NCI-H226 (cell line): ENCODE measurements around the gene EML4.

ENCODE experiments used
- DNase-seq: peaks from one replicate; pipeline ENCODE4 v3.0.0-alpha.2; 2015

Gene EML4

DNA sequence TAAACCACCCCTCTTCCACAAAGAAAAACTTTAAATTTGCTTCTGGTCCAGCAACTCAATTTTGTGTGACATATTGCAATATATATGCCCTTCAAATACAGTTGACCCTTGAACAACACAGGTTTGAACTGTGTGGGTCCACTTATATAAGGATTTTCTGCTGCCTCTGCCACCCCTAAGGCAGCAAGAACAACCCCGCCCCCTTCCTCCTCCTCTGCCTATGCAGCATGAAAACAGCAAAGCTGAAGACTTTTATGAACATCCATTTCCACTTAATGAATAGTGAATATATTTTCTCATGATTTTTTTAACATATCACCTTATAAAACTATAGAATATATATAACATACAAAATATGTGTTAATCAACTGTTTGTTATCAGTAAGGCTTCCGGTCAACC is 58.3 kb downstream of the EML4 start:
- DNase-seq = no peak

GRCh38 chr2:42228101-42228500 is 58.9 kb downstream of the EML4 start:
- DNase-seq = no peak

DNA sequence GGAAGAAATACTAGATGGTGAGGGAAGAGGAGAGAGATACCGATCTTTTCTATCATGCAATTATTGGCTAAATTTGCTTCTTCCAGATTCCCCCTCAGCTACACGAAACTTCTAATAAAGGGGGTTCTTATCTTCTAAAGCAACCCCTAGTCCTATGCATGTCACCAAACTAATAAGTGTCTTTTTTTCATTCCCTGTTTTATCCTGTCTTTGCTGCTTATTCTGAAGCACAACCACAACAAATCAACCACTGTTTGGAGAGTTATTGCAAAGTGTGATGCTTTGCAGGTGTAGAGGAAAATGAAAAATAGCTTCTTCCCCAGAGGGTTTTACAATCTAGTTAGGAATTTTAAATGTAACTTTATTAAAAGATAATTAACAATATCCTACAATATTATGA is 60.8 kb downstream of the EML4 start:
- DNase-seq = no peak

DNA sequence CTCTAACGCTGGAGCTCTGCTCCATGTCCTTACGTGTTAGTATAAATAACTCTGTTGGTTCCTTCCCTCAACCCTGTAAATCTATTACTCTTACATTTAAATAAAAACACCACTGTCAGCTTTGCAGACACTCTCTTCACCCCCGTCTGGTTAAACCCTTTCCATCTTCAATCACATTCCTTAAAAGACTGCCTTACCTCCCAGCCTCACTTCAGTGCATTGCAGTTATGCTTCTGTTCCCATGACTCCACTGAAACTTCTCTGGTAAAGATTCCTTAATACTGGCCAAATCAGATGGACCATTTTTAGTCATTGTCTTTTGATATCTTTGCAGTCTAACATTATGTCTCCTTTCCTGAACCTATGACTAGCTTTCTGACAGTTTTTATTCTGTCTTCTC is 61.7 kb downstream of the EML4 start:
- DNase-seq = no peak

DNA sequence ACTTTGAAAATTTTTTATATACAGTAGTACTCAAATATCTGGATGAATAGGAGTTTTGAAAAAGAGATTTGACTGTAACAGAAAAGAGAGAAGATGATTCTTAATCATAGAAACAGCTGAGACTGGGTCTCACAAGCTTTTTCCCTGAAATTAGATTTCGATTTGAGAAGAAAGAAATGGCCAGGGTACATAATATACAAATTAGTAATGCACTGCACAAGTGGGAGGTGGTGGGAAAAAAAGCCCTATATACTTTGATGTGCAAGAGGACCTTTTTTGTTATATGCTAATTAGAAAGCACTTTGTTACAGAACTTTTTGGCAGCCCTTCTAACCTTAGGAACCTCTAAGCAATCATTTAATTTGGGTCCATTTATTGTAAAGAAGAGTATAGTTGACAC is 62.9 kb downstream of the EML4 start:
- DNase-seq = no peak

DNA sequence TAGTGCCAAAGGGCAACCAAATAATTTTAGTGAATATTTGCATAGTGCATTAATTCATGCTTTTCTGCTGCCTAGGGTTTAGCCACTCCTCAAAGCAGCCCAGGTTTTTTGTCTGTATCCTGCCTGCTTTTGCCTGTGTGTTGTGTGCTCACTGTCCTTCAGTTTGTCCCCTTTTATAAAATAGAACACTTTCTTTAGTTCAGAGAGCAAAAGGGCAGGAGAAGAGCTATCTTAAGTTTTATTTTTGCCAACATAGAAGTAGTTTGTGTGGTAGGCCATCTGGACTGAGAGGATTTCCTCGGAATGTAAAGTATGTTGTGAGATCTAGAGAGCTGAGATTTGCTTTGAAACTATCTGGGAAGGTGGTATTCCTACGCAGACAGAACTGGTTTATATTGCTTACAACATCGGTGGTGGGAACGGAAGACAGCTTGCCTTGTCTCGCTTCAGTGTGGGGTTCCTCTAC is 64.9 kb downstream of the EML4 start:
- DNase-seq = no peak

- no peak for DNase-seq
Measured at GRCh38 chr2:42236911-42237310, 67.8 kb downstream of the EML4 start.

DNA sequence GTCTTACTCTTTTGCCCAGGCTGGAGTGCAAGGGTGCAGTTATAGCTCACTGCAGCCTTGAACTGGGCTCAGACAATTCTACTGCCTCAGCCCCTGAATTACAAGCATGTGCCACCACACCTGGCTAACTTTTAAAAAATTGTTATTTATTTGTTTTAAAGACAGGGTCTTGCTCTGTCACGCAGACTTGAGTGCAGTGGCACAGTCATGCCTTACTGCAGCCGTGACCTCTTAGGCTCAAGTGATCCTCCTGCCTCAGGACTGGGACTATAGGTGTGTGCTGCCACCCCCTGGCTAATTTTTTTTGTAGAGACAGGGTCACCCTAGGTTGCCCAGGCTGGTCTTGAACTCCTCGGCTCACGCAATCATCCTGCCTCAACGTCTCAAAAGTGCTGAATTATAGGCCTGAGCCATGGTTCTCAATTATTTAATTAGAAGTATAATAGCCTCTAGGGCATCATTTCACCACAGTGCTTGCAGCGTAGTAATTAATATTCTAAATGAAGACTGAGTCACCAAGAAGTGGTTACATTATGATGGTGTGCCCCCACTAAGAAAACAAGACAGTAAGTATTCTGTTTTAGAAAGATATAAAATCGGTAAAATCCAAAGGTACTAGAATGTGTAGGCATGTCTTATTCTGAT is 69.6 kb downstream of the EML4 start:
- no peak for DNase-seq

DNA sequence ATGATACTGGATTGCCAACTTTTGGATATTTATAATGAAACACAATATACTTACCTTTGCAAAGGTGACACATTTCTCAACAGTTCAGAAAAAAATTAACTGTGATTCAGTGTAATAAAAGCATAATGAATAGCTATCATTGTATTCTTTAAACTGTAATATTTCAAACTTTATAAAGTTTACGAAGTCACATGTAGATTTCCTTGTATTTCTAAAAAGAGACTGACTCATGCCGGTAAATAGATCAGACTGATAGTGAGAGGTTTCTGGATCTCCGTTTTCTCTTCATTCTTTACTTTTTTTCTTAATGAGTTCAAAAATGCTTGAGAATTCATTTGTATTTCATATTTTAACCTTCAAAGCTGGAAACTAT is 70.1 kb downstream of the EML4 start:
- DNase-seq = no peak

DNA sequence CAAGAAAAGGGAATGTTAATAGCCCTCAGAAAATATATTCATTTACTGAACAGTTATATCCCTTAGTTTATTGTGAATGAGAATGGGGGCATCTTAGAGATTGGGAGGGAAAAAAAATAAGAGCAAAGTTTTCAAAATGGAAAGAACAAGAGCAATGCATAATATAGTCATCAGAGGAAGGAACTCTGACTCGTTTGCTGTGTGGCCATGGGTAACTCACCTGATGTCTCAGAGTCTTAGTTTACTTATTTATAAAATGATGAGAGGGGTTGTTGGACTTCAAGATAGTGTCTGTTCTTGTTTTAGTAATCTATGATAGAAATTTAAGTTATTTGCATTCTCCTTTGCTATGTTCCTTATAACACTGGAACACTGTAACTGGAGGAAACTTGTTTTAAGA is 70.7 kb downstream of the EML4 start:
- DNase-seq = no peak

GRCh38 chr2:42241517-42241916 is 72.4 kb downstream of the EML4 start:
- no peak for DNase-seq

DNA sequence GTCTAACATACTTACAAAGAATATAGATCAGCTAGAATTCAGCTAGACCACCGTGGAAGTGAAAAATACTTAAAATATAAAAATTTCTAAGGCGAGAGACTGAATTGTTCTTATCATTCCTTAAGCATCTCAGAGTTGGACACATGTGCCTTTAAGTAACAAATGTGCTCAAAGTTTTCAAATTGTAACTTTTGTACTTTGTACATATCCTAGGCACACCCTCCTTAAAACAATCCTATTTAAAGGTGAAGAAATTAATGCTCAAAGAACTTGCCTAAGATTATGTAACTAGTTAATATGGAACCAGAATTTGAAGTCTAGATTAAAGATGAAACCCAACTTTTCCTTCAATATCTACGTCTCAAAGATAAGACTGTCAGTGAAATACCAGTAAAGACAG is 74.1 kb downstream of the EML4 start:
- DNase-seq = no peak

GRCh38 chr2:42244520-42244919 is 75.4 kb downstream of the EML4 start:
- DNase-seq = no peak

DNA sequence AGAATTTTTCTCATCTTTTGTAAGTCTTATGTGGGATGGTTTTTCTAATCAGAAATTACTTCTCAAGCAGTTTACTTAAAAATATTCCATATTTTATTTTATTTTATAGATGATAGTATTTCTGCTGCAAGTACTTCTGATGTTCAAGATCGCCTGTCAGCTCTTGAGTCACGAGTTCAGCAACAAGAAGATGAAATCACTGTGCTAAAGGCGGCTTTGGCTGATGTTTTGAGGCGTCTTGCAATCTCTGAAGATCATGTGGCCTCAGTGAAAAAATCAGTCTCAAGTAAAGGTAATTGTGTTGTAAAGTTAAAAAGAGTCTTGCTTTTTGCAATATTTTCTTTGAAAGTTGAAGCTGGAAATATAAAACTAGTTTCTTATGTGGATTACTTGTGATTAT is 76.2 kb downstream of the EML4 start:
- no peak for DNase-seq

DNA sequence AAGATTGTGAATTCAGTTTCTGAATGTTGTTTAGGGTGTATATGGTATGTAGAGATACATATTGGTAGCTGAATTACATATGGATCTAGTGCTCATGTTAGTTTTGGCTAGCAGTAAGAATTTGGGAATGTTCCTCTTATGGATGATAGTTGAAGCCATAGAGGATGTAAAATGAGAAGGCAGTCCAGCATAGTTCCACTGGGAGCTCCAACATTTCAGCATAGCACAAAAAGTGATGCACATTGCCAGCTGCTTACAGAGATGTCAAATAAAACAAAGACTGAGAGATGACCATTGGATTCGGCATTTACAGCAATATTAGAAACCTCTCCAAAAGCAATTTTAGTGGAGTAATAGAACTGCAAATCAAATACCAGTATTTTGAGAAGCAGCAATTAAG is 77.4 kb downstream of the EML4 start:
- no peak for DNase-seq

GRCh38 chr2:42248846-42249245 is 79.7 kb downstream of the EML4 start:
- DNase-seq = no peak

- no peak for DNase-seq
Measured at GRCh38 chr2:42249284-42249683, 80.1 kb downstream of the EML4 start.

- DNase-seq = no peak
Measured at GRCh38 chr2:42249887-42250286, 80.7 kb downstream of the EML4 start.

DNA sequence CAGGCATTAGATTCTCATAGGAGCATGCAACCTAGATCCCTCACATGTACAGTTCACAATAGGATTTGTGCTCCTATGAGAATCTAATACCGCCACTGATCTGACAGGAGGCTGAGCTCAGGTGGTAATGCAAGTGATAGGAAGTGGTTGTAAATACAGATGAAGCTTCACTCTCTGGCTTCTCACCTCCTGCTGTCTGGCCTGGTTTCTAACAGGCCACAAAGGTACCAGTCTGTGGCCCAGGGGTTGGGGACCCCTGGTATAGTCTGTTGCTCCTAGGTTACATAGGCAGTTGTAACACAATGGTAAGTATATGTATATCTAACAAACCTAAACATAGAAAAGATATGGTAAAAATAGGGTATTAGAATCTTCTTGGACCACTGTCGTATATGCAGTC is 81.8 kb downstream of the EML4 start:
- DNase-seq = no peak

- no peak for DNase-seq
Measured at GRCh38 chr2:42252464-42252863, 83.3 kb downstream of the EML4 start.

- no peak for DNase-seq
Measured at GRCh38 chr2:42254186-42254895, 85.2 kb downstream of the EML4 start.

- DNase-seq = no peak
Measured at GRCh38 chr2:42256505-42256904, 87.4 kb downstream of the EML4 start.

- no peak for DNase-seq
Measured at GRCh38 chr2:42261518-42262195, 92.5 kb downstream of the EML4 start.

DNA sequence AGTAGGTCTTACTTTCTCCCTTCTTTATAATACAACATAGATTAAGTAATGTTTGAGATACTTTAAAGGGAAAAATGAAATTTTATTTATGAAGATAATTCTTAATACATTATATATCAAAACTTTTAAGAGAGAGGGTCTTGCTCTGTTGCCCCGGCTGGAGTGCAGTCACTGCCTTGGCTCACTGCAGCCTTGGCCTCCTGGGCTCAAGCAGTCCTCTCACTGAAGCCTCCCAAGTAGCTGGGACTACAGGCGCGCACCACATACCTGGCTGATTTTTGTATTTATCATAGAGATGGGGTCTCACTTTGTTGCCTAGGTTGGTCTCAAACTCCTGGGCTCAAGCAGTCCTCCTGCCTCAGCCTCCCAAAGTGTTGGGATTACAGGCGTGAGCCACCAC is 97.1 kb downstream of the EML4 start:
- no peak for DNase-seq
